Lung (tissue), 12 donors: ENCODE data around the gene DCDC2C. TPM values are rescaled to one million over a fixed set of nuclear protein-coding genes. Genes with fewer than 3 reads are reported as not detected.

Source experiments
- ATAC-seq: fragments of 200-7000 bp; cut with Tn5 transposase; one replicate; pipeline ENCODE4 v1.9.1; 2020; ENCODE audit warnings: moderate number of reproducible peaks; ENCODE audit not compliant: insufficient read depth, low FRiP score
- DNase-seq, 3 donors: peaks; one replicate each; pipeline ENCODE4 v3.0.0-alpha.2; 2013 to 2017
- H3K27ac ChIP-seq, 2 donors: one replicate each; pipeline ENCODE4 v1.5.1; 2013; ENCODE audit warnings: mild to moderate bottlenecking in 2 of 2, moderate library complexity in 2 of 2, control low read depth in 1 of 2, inconsistent platforms in 1 of 2, low read depth in 1 of 2, low read length in 1 of 2
- H3K27me3 ChIP-seq, 3 donors: one replicate each; pipeline ENCODE4 v1.5.1; 2013; ENCODE audit warnings: low read length in 2 of 3; ENCODE audit not compliant: control insufficient read depth in 3 of 3, insufficient read depth in 3 of 3
- H3K36me3 ChIP-seq, 4 donors: one replicate each; pipeline ENCODE4 v1.5.1; 2013; ENCODE audit warnings: low read length in 4 of 4, mild to moderate bottlenecking in 1 of 4, moderate library complexity in 1 of 4; ENCODE audit not compliant: control insufficient read depth in 4 of 4, insufficient read depth in 4 of 4
- H3K4me1 ChIP-seq, 5 donors: one replicate each; pipeline ENCODE4 v1.5.1; 2013; ENCODE audit warnings: low read length in 5 of 5, mild to moderate bottlenecking in 2 of 5, moderate library complexity in 1 of 5; ENCODE audit not compliant: control insufficient read depth in 5 of 5, insufficient read depth in 5 of 5
- H3K4me3 ChIP-seq: one replicate; pipeline ENCODE4 v1.5.1; 2013; ENCODE audit warnings: mild to moderate bottlenecking, control low read depth, moderate library complexity
- H3K9ac ChIP-seq, 2 donors: one replicate each; pipeline ENCODE4 v1.5.1; 2013; ENCODE audit warnings: low read length in 2 of 2, control low read depth in 1 of 2; ENCODE audit not compliant: insufficient read depth in 1 of 2
- H3K9me3 ChIP-seq, 4 donors: one replicate each; pipeline ENCODE4 v1.5.1; 2013; ENCODE audit warnings: low read length in 3 of 4, mild to moderate bottlenecking in 1 of 4, moderate library complexity in 1 of 4; ENCODE audit not compliant: control insufficient read depth in 4 of 4, insufficient read depth in 3 of 4
- WGBS, 2 donors: extraction: QIAGEN DNeasy Blood & Tissue Kit; methylation state at CpG; one replicate each; pipeline ENCODE4 v1.1.7; 2013; 5-methylcytosine and 5-hydroxymethylcytosine counted together
- polyA plus RNA-seq, 2 donors: library from polyadenylated mRNA; stranded (reverse); fragments of 200-250 nt; gene quantifications; one replicate each; pipeline ENCODE4 v1.2.1, GENCODE V29; 2013
- total RNA-seq, 2 donors: library from RNA; depleted of rRNA in 1 of 2; stranded (reverse); fragments of >200 nt in 1 of 2; gene quantifications; one replicate each; pipeline ENCODE4 v1.2.1, GENCODE V29; 2014 to 2021
- TF ChIP-seq, protein P1 (sequence below): IDR thresholded peaks from 2 replicates; pipeline ENCODE4 v1.5.1; 2012; ENCODE audit warnings: mild to moderate bottlenecking; ENCODE audit errors: control extremely low read depth, extremely low read depth
- donor health status: control.
- donor health status: control.
- donor health status: Bipolar disorder and iron deficiency.
- donor health status: healthy.
- donor health status: DM: yes; HTN: yes; CAD: no.

The DCDC2C gene
- total and polyA plus RNA-seq, 4 donors: 0.37 TPM; not detected in 3

DNA sequence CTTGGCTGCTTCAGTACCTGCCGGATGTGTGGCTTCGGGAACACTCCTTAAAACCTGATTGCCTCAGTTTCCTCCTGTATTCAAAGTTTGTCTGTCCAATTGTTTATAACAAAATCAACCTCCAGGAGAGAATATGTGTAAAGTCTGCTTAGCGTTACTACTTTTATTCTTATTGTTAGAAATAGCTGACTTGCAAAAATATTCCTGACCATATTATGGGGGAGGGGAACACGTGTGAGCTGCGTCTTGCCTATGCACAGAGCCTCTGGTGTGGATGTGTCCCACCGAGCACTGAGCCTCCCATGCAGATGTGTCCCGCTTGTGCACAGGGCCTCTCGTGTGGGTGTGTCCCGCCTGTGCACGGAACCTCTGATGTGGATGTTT lies 82.5 kb downstream of the DCDC2C start:
- H3K27ac ChIP-seq: no peak overlapping the region
- no peak overlapping the region for H3K4me3 ChIP-seq
- no peaks in the 10 kb centered on the region for H3K9me3 ChIP-seq
- TF ChIP-seq, protein P1, sequence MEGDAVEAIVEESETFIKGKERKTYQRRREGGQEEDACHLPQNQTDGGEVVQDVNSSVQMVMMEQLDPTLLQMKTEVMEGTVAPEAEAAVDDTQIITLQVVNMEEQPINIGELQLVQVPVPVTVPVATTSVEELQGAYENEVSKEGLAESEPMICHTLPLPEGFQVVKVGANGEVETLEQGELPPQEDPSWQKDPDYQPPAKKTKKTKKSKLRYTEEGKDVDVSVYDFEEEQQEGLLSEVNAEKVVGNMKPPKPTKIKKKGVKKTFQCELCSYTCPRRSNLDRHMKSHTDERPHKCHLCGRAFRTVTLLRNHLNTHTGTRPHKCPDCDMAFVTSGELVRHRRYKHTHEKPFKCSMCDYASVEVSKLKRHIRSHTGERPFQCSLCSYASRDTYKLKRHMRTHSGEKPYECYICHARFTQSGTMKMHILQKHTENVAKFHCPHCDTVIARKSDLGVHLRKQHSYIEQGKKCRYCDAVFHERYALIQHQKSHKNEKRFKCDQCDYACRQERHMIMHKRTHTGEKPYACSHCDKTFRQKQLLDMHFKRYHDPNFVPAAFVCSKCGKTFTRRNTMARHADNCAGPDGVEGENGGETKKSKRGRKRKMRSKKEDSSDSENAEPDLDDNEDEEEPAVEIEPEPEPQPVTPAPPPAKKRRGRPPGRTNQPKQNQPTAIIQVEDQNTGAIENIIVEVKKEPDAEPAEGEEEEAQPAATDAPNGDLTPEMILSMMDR: no peak
- no peaks in the 10 kb centered on the region for H3K36me3 ChIP-seq
- H3K9ac ChIP-seq: no peak overlapping the region
- 92 to 95% methylated on average over 10 of the region's 10 CpGs for WGBS, 2 donors
- ATAC-seq (no peak), DNase-seq (no peak)
- H3K27me3 ChIP-seq: no peaks in the 10 kb centered on the region
- H3K4me1 ChIP-seq: no peaks in the 10 kb centered on the region

DNA sequence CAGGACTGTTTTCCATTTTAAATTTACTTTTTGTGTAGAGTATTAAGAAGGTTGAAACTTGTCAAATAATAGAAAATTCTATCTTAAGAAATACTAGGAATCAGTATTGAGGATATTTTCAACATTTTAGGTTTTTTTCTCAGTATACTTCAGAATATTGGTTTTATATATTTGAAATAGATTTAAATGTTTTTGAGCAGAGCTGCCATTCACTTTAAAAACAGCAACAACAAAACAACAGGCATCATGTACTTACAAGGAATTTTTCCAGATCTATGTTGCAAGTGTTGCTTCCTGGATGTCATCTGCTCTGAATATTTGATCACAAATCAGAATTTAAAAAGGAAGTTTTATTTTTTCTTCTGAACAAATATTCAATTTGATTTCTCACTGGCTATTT lies 84.4 kb downstream of the DCDC2C start:
- H3K27me3 ChIP-seq: no peaks in the 10 kb centered on the region
- TF ChIP-seq, protein P1: no peak
- DNase-seq (no peak), ATAC-seq (no peak)
- no peak overlapping the region for H3K9ac ChIP-seq
- H3K4me3 ChIP-seq: no peak overlapping the region
- no peaks in the 10 kb centered on the region for H3K9me3 ChIP-seq
- no peaks in the 10 kb centered on the region for H3K36me3 ChIP-seq
- no peak overlapping the region for H3K27ac ChIP-seq
- no peaks in the 10 kb centered on the region for H3K4me1 ChIP-seq

DNA sequence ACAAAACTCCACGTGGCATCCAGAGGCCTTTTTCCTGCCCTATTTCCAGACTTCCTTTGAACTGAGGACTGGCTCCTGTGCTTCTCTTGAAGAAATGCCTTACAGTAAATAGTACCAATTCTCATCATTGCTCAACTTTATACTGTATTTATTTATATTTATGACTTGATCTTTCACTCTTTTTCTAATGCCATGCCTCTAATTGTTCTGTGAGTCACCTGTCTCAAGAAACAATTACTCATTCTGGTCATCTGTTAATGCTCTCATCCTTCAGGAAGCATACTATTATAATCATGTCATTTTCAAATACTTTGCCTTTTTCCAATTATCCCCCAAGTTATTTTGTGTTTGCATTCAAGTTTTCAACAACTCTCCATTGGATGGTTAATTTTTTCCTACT lies 85.9 kb downstream of the DCDC2C start:
- DNase-seq (no peak), ATAC-seq (no peak)
- H3K9me3 ChIP-seq: peaks cover 0 to 2% (median 0%) of the 10 kb centered on the region in 4 donors
- 23 to 40% methylated on average over 1 of the region's 1 CpG for WGBS, 2 donors
- H3K4me3 ChIP-seq: no peak overlapping the region
- TF ChIP-seq, protein P1: no peak
- H3K27ac ChIP-seq: no peak overlapping the region
- H3K9ac ChIP-seq: no peak overlapping the region
- H3K36me3 ChIP-seq: no peaks in the 10 kb centered on the region
- no peaks in the 10 kb centered on the region for H3K4me1 ChIP-seq
- H3K27me3 ChIP-seq: no peaks in the 10 kb centered on the region

DNA sequence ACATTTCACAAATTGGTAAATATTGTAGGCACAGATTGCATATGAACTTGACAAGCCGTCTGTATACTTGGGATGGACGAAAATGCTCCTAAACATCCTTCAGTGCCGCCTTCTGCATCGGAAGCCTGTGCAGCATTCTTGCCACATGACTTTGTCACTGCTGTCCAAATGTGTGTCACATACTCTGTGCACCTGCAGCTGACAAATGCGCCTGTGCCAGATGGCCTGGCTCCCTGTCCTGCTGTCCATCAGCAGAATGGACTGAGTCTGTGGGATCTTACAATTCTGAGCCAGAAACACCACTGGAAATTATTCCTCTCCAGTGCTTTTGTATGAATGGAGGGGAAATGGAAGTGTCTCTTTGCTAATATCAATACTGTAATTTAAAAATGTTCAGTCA lies 89.9 kb downstream of the DCDC2C start:
- no peak for ATAC-seq
- H3K9me3 ChIP-seq: peaks cover 0 to 2% (median 0%) of the 10 kb centered on the region in 4 donors
- TF ChIP-seq, protein P1: no peak
- no peak for DNase-seq
- H3K27ac ChIP-seq: no peak overlapping the region
- no peak overlapping the region for H3K9ac ChIP-seq
- H3K27me3 ChIP-seq: no peaks in the 10 kb centered on the region
- no peaks in the 10 kb centered on the region for H3K4me1 ChIP-seq
- H3K4me3 ChIP-seq: no peak overlapping the region
- 90 to 94% methylated on average over 5 of the region's 5 CpGs for WGBS, 2 donors
- no peaks in the 10 kb centered on the region for H3K36me3 ChIP-seq
